Tibial nerve (tissue), 4 donors: ENCODE data around the gene SCOC. TPM values are rescaled to one million over a fixed set of nuclear protein-coding genes. Genes with fewer than 3 reads are reported as not detected.

Experiments
- DNase-seq, 2 donors: peaks; one replicate each; pipeline ENCODE4 v3.0.0-alpha.2; 2019; ENCODE audit warnings: low spot score in 2 of 2
- H3K27ac ChIP-seq, 4 donors: fragments of 200-600 bp; sonication (generic) in 3 of 4; one replicate each; pipeline ENCODE4 v1.5.1; 2017 to 2019; ENCODE audit warnings: mild to moderate bottlenecking in 1 of 4
- H3K27me3 ChIP-seq, 2 donors: fragments of 200-600 bp; sonication (generic) in 1 of 2; one replicate each; pipeline versions ENCODE4 v1.5.1 to v1.6.0; 2017 to 2019
- H3K36me3 ChIP-seq, 3 donors: fragments of 200-600 bp; sonication (generic); one replicate each; pipeline ENCODE4 v1.5.1; 2018 to 2019
- H3K4me1 ChIP-seq, 4 donors: fragments of 200-600 bp; sonication (generic) in 3 of 4; one replicate each; pipeline ENCODE4 v1.5.1; 2017 to 2019
- H3K4me3 ChIP-seq, 4 donors: fragments of 200-600 bp; sonication (generic) in 3 of 4; one replicate each; pipeline ENCODE4 v1.5.1; 2017 to 2019; ENCODE audit warnings: mild to moderate bottlenecking in 1 of 4, moderate library complexity in 1 of 4
- H3K9me3 ChIP-seq, 4 donors: fragments of 200-600 bp; sonication (generic) in 3 of 4; one replicate each; pipeline ENCODE4 v1.5.1; 2017 to 2019
- EP300 ChIP-seq, 2 donors: sonication (generic); formaldehyde crosslinking; IDR thresholded peaks; one replicate each; pipeline ENCODE4 v1.6.1; 2017; ENCODE audit warnings: antibody characterized with exemption in 2 of 2, mild to moderate bottlenecking in 1 of 2
- POLR2A ChIP-seq, 2 donors: fragments of 450-650 bp; IDR thresholded peaks; one replicate each; pipeline ENCODE4 v1.6.1; 2017; ENCODE audit warnings: antibody characterized with exemption in 2 of 2, mild to moderate bottlenecking in 2 of 2, moderate library complexity in 2 of 2
- WGBS, 2 donors: methylation state at CpG; one replicate each; pipeline ENCODE4 v1.1.5; 2018; 5-methylcytosine and 5-hydroxymethylcytosine counted together
- total RNA-seq, 4 donors: library from RNA; depleted of rRNA; stranded (reverse); fragments of >200 nt; gene quantifications; one replicate each; pipeline ENCODE4 v1.1.0, GENCODE V29; 2016
- TF ChIP-seq, protein P1 (sequence below), 5 experiments: fragments of 200-600 bp in 3 of 5; fragments of 450-650 bp in 2 of 5; sonication (generic) in 3 of 5; IDR thresholded peaks; one replicate each; pipeline ENCODE4 v1.5.1; 2016 to 2019; ENCODE audit warnings: antibody characterized with exemption in 5 of 5, mild to moderate bottlenecking in 3 of 5, moderate library complexity in 2 of 5

Gene SCOC
- total RNA-seq, 4 donors from 2014 or later: 35.7 to 51.9 (median 46.5) TPM

DNA sequence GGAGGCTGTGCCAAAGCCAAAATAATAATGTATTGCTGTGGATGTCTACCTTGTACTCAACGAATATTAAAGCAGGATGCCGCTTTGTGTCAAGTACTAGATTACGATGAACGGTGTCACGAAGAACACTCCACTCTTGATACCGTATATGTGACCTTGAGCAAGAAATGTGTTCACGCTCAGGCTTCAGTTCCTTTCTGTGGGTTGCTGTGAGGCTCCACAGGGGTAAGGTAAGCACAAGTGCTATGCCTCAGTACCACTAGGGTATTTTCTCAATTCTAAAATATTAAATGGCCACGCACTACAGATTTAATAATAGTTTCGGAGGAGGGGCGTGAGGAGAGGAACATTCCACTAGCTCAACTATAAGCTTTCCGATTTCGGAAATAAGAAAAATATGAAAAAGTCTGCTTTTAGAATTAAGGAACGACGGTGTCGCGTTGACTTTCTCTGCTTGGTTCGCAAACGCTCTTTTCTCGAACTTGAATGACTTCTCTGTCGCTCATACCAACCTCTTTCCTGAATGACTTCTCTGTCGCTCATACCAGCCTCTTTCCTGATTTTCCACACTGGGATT, 607 bp upstream of the SCOC start:
- Histone ChIP-seq H3K4me3 (peak overlapping the region; percentile 65 to 98 (median 88)), H3K27ac (peak overlapping the region in 3 of 4 donors; percentile 87 to 95 (median 90)), H3K4me1 (peaks cover 3 to 42% (median 11%) of the 10 kb centered on the region in 4 donors), H3K27me3 (no peaks in the 10 kb centered on the region), H3K36me3 (no peaks in the 10 kb centered on the region), H3K9me3 (no peaks in the 10 kb centered on the region)
- WGBS, 2 donors: 2% methylated on average over 21 of the region's 21 CpGs
- TF ChIP-seq, protein P1, sequence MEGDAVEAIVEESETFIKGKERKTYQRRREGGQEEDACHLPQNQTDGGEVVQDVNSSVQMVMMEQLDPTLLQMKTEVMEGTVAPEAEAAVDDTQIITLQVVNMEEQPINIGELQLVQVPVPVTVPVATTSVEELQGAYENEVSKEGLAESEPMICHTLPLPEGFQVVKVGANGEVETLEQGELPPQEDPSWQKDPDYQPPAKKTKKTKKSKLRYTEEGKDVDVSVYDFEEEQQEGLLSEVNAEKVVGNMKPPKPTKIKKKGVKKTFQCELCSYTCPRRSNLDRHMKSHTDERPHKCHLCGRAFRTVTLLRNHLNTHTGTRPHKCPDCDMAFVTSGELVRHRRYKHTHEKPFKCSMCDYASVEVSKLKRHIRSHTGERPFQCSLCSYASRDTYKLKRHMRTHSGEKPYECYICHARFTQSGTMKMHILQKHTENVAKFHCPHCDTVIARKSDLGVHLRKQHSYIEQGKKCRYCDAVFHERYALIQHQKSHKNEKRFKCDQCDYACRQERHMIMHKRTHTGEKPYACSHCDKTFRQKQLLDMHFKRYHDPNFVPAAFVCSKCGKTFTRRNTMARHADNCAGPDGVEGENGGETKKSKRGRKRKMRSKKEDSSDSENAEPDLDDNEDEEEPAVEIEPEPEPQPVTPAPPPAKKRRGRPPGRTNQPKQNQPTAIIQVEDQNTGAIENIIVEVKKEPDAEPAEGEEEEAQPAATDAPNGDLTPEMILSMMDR (IDR thresholded peaks at IDR 0.05): peak in 3 of 5 experiments; percentile 4 to 50 (median 50)
- TF ChIP-seq POLR2A (IDR thresholded peaks at IDR 0.05) (no peak), EP300 (IDR thresholded peaks at IDR 0.05) (no peak)
- DNase-seq: no peak

DNA sequence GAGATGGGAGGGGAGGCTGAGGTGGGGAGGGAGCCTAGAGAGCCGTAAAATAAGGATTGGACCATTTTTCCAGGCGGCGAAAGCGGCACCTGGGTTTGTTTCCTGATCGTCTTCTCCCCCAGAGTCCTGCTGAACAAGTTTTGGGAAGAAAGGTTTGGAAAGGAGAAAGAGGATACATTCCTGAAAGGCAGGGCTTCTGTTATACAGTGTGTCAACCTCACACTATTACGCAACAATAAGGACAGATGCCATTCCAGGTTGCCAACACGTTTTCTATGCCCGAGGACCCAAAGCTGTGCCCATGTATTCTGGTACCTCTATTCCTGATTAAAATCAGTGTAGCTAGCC, 658 bp downstream of the SCOC start:
- Histone ChIP-seq H3K9me3 (no peaks in the 10 kb centered on the region), H3K4me1 (peaks cover 3 to 42% (median 11%) of the 10 kb centered on the region in 4 donors), H3K36me3 (no peaks in the 10 kb centered on the region), H3K27me3 (no peaks in the 10 kb centered on the region), H3K4me3 (peak overlapping the region; percentile 74 to 98 (median 88)), H3K27ac (peak overlapping the region; percentile 80 to 95 (median 90))
- no peak for DNase-seq
- TF ChIP-seq EP300 (IDR thresholded peaks at IDR 0.05) (no peak), POLR2A (IDR thresholded peaks at IDR 0.05) (no peak)
- TF ChIP-seq, protein P1 (IDR thresholded peaks at IDR 0.05): no peak
- 3 to 4% methylated on average over 8 of the region's 8 CpGs for WGBS, 2 donors

DNA sequence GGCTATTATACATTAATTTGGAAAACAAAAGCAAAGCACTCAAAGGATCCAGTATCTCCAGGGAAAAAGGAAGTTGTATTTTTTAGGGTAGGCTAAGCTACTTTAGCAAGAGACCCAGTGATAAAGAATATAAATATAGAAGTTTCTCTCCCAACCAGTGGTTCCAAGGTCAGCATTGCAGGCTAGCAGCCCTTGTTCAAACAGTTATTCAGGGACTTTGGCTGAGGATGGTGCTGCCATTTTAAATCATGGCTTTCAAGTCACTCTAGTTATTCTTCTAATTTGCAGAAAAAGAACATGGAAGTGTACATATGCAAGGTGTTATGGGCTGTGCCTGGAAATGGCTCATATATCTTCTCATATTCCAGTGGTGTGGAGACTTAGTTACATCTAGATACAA, 9.3 kb downstream of the SCOC start:
- Histone ChIP-seq H3K27ac (no peak overlapping the region), H3K9me3 (no peaks in the 10 kb centered on the region), H3K36me3 (peaks cover 0 to 25% (median 0%) of the 10 kb centered on the region in 3 donors), H3K4me1 (no peaks in the 10 kb centered on the region), H3K4me3 (no peak overlapping the region), H3K27me3 (no peaks in the 10 kb centered on the region)
- TF ChIP-seq POLR2A (IDR thresholded peaks at IDR 0.05) (no peak), EP300 (IDR thresholded peaks at IDR 0.05) (no peak)
- TF ChIP-seq, protein P1 (IDR thresholded peaks at IDR 0.05): no peak
- DNase-seq: no peak

DNA sequence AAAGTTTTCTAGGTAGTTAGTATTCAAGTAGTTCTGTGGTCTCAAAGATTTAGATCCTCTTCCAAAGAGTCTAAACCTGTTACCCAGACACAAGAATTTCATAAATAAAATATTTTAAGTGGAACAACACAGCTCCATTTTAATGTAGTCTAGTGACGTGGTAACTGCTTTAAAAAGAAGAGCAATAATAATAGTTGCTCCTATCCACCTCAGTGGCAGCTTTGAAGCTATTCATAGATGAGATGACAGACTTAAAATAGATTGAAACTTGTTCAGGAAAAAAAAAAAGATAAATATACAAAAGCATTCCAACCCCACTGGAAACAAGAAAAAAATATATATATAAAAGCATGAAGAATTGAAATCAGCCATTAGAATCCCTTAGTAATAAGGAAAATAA, 14.6 kb downstream of the SCOC start:
- Histone ChIP-seq H3K36me3 (peaks cover 0 to 8% (median 0%) of the 10 kb centered on the region in 3 donors), H3K27me3 (no peaks in the 10 kb centered on the region), H3K4me1 (no peaks in the 10 kb centered on the region), H3K9me3 (no peaks in the 10 kb centered on the region), H3K4me3 (no peak overlapping the region), H3K27ac (no peak overlapping the region)
- 78 to 86% methylated on average over 1 of the region's 1 CpG for WGBS, 2 donors
- DNase-seq: no peak
- TF ChIP-seq, protein P1 (IDR thresholded peaks at IDR 0.05): no peak
- TF ChIP-seq POLR2A (IDR thresholded peaks at IDR 0.05): no peak
- TF ChIP-seq EP300 (IDR thresholded peaks at IDR 0.05): no peak

DNA sequence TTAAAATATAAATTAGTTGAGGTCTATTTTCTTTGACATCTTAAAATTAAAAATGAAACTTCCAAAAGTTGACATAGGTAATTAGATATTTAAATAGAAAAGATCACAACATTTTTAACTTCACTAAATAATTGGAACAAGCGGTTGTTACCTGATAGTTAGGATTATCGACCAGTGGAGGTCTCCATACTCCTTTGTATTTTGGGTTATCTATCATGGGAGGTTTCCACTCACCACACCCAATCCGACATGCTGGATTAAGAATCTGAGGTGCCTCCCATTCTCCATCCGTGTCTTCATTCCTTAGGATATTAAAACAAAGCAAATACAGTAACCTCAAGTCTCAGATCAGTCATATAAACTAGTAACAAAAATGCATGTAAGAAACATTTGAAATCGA, 22.2 kb downstream of the SCOC start:
- H3K4me1 ChIP-seq: no peaks in the 10 kb centered on the region
- DNase-seq: no peak
- H3K4me3 ChIP-seq: no peak overlapping the region
- TF ChIP-seq, protein P1 (IDR thresholded peaks at IDR 0.05): no peak
- TF ChIP-seq EP300 (IDR thresholded peaks at IDR 0.05) (no peak), POLR2A (IDR thresholded peaks at IDR 0.05) (no peak)
- no peaks in the 10 kb centered on the region for H3K27me3 ChIP-seq
- no peaks in the 10 kb centered on the region for H3K36me3 ChIP-seq
- no peaks in the 10 kb centered on the region for H3K9me3 ChIP-seq
- WGBS, 2 donors: 72 to 74% methylated on average over 5 of the region's 5 CpGs
- no peak overlapping the region for H3K27ac ChIP-seq
